CD4-positive, alpha-beta T cell treated with Interleukin-4 for 1 hour (primary cell): ENCODE data around the gene CPSF4.
A peak's percentile ranks its signal among the peaks of the same experiment; 100 is the strongest.

ENCODE experiments used
- DNase-seq, 2 donors: peaks; one replicate each; pipeline ENCODE4 v3.0.0-alpha.2; 2020 to 2022

CPSF4 gene

GRCh38 chr7:99438573-99439480 lies at the start of gene CPSF4, which contains the start of gene PTCD1:
CPSF4 (plus strand) TSS chr7:99438943; CDS start chr7:99439083, 140 bp downstream.
PTCD1 (minus strand) TSS chr7:99438798; CDS start chr7:99435242, 3,556 bp downstream.
- DNase-seq: peak; percentile 92 to 93

GRCh38 chr7:99389772-99390171 lies 49.0 kb upstream of the CPSF4 start:
- no peak for DNase-seq

GRCh38 chr7:99390941-99391602 lies 47.7 kb upstream of the CPSF4 start:
- no peak for DNase-seq

GRCh38 chr7:99392046-99392445 lies 46.7 kb upstream of the CPSF4 start:
- no peak for DNase-seq

DNA sequence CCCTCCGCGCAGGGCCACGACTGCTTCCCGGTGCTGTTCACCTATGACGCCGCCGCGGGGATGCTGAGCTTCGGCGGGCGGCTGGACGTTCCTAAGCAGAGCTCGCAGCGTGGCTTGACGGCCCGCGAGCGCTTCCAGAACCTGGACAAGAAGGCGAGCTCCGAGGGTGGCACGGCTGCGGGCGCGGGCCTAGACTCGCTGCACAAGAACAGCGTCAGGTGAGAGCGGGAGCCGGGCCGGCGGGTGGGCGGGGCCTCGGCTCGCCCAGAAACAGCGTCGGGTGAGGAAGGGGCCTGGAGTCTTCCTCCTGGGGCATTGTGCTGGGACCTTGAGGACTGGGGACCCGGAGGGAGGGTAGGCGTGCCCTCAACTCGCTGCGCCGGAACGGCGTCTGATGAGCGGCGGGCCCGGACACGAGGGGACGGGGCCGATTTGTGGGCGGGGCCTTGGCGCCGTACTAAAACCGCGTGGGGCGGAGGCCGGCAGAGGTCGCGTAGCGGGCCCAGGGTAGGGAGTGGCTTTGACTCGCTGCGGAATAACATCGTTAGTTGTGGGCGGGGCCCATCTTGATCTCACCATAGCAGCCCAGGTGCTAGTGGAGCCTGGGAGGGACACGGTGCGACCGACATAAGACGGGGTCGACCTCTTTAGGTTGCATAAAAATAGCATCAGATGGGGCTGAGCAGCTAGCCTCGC lies 45.9 kb upstream of the CPSF4 start:
- peak; percentile 89 to 91 for DNase-seq

- DNase-seq: no peak
These were observed 45.2 kb upstream of the CPSF4 start for GRCh38 chr7:99393355-99394187.

GRCh38 chr7:99394188-99394502 lies 44.6 kb upstream of the CPSF4 start:
- no peak for DNase-seq

DNA sequence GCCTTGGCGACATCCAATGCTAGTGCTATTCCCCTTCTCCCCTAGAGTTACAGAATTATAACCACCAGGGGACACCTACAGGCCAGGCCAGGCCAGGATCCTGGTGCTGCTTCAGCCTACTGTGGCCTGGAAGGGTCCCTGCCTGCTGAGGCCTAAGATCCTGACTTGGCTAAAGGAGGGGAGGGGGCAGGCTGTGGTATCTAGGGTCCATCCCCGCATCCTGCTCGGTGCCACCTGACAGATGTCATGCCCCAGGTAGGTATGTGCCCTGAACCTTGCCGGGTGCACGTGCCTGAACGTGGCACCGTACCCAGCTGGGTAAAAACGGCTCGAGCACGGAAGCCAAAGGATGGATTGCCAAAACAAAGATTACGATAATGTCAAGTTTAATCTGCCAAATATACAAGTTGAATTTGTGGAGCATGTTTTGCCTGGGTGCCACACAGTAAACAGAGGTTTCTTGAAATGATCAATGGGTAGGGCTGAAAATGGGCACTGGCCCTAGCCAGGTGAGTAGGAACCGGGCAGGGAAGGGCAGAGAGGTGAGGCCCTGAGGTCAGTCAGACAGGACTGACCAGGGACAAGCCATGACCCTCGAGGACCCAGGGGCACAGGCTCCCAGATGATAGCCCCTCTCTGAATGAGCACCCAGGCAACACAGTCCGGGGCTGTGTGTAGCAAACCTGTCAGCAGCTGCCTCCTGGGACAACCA lies 43.0 kb upstream of the CPSF4 start:
- no peak for DNase-seq

- no peak for DNase-seq
These were observed 42.1 kb upstream of the CPSF4 start for GRCh38 chr7:99396418-99397296.

DNA sequence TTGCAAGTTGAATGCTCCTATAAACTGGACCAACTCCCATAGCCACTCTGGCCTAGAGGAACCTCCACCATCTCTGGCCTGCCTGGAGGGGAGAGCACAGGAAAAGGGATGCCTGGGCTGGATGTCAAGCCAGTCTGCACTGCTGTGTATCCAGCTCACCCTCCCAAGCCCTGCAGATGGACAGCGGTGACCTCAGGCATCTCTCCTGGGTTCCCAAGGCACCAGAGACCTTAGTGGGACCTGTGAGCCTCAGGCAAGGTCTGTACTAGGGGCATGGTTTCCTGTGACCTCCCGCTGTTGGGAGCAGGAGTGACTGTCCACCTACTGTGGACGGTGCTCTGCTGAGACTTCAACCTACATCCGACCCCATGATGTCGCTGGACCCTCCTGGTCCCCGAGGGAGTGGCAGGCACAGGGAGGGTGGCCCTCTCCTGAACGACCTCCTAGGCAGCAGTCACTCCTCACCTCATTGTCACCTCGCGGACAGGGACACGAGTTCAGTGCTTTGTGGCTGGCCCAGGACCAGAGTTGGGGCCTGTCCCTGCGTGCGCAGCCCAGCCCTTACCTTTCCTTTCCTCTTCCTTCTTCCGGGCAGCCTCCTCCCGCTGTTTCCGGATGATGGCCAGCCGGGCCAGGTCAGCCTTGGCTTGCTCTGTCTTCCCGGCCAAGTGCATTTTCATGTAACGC lies 41.3 kb upstream of the CPSF4 start:
- DNase-seq: no peak

GRCh38 chr7:99398891-99399445 lies 39.8 kb upstream of the CPSF4 start:
- DNase-seq: no peak

GRCh38 chr7:99399597-99399996 lies 39.1 kb upstream of the CPSF4 start:
- DNase-seq: no peak

DNA sequence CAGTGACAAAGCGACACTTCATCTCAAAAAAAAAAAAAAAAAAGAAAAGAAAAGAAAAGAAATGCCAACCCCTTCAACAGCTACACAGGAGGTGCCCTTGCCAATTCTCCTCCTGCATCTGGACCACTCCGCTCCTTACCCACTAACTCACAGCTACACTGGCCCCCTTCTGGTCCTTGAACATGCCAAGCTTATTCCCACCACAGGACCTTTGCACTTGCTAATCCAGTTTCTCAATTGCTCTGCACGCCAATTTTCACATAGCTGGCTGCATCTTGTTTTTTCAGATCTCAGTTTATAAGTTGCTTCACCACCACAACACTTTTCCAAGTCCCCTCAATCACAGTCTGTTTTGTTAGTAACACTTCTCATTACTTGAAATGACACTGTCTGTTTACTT lies 35.9 kb upstream of the CPSF4 start:
- DNase-seq: no peak

DNA sequence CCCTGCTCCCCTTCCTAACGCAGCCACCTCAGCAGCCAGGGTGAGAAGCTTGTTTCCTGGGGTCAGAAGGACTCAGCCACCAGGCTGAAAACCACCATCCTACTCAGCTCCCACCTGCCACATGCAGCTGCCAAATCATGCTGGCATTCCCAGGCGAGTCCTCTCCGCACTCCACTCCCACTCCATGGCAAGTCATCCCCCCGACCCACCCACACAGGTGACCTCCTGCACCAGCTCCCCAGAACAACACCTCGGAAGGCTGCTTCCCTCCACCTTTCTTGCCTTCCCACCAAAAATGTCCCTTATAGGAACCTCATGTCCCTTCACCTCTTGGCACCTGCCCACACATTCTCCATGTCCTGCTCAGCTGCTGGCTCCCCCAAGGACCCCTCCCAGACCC lies 35.0 kb upstream of the CPSF4 start:
- no peak for DNase-seq

GRCh38 chr7:99404235-99404976 lies 34.3 kb upstream of the CPSF4 start:
- no peak for DNase-seq

- no peak for DNase-seq
These were observed 33.8 kb upstream of the CPSF4 start for GRCh38 chr7:99404977-99405320.

GRCh38 chr7:99406557-99406956 lies 32.2 kb upstream of the CPSF4 start:
- no peak for DNase-seq

- DNase-seq: peak; percentile 32 to 41
These were observed 30.8 kb upstream of the CPSF4 start for GRCh38 chr7:99407872-99408378.
